Heart left ventricle (tissue), 13 donors: Measurements from ENCODE around the gene NTPCR.

ENCODE experiments used
- POLR2A ChIP-seq, 2 donors: fragments of 450-650 bp; IDR thresholded peaks; one replicate each; pipeline ENCODE4 v1.6.1; 2017; ENCODE audit warnings: antibody characterized with exemption in 2 of 2, mild to moderate bottlenecking in 2 of 2, moderate library complexity in 2 of 2
- TF ChIP-seq, protein P1 (sequence below), 12 donors: fragments of 200-600 bp; sonication (generic) in 4 of 12; IDR thresholded peaks; one replicate each; pipeline versions ENCODE4 v1.5.0 to v1.8.0; 2018 to 2022; ENCODE audit warnings: antibody characterized with exemption in 12 of 12, mild to moderate bottlenecking in 5 of 12
- donor health status: ischemic (EF 13 %, LVEDD 7.1; RV severe dilation, severe dysfunction).
- donor health status: DM: no; HTN: yes; CAD: no.
- donor health status: DM: no; HTN: no; CAD: no.
- donor health status: ischemic (EF 25% LVEDD 6.9; RV normal size, moderate dysfunction).
- donor health status: ischemic (EF 25% LVEDD 5.7; RV mildly dilated, moderate dysfunction).
- donor health status: ischemic (EF 35%, LVEDD 5.7; RV mildly dilated, moderate dysfunction).
- donor health status: nonischemic (EF 11% LVEDD 7.7; RV severe dilation, severe dysfunction).
- donor health status: DM: yes; HTN: yes; CAD: no.
- donor health status: PGD.
- donor health status: ischemic (EF 29% LVEDD 5.4; RV normal size, mild dysfunction).
- donor health status: nonischemic (EF 23%, LVEDD 6.1; RV moderate dilation, normal function).

DNA sequence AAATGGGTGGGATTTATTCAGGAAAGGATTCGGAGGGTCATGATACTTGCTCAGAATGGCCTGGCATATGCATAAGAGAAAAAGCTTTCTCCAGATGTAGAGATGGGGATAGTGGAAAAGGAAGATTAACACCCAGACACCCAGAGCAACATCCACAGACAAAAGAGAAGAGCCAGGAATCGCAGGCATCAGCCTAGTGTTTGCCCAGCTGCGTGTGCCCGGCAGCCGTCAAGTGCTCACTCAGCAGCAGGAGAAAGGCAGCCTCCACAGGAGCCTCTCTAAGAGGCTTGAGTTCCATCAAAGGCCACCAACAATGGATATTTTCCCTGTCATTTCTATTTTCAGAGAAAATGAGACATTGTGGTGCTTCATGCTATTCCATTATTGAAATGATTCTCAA, 54.7 kb downstream of the NTPCR start:
- TF ChIP-seq, protein P1, sequence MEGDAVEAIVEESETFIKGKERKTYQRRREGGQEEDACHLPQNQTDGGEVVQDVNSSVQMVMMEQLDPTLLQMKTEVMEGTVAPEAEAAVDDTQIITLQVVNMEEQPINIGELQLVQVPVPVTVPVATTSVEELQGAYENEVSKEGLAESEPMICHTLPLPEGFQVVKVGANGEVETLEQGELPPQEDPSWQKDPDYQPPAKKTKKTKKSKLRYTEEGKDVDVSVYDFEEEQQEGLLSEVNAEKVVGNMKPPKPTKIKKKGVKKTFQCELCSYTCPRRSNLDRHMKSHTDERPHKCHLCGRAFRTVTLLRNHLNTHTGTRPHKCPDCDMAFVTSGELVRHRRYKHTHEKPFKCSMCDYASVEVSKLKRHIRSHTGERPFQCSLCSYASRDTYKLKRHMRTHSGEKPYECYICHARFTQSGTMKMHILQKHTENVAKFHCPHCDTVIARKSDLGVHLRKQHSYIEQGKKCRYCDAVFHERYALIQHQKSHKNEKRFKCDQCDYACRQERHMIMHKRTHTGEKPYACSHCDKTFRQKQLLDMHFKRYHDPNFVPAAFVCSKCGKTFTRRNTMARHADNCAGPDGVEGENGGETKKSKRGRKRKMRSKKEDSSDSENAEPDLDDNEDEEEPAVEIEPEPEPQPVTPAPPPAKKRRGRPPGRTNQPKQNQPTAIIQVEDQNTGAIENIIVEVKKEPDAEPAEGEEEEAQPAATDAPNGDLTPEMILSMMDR (IDR thresholded peaks at IDR 0.05), result no peak
- TF ChIP-seq POLR2A (IDR thresholded peaks at IDR 0.05), result no peak
